ENCODE data around the gene NOS3. TPM values are rescaled to one million over a fixed set of nuclear protein-coding genes. Genes with fewer than 3 reads are reported as not detected.

The NOS3 gene
- total RNA-seq, 4 donors from 2014 or later: 1.4 to 10.8 (median 4.2) TPM

DNA sequence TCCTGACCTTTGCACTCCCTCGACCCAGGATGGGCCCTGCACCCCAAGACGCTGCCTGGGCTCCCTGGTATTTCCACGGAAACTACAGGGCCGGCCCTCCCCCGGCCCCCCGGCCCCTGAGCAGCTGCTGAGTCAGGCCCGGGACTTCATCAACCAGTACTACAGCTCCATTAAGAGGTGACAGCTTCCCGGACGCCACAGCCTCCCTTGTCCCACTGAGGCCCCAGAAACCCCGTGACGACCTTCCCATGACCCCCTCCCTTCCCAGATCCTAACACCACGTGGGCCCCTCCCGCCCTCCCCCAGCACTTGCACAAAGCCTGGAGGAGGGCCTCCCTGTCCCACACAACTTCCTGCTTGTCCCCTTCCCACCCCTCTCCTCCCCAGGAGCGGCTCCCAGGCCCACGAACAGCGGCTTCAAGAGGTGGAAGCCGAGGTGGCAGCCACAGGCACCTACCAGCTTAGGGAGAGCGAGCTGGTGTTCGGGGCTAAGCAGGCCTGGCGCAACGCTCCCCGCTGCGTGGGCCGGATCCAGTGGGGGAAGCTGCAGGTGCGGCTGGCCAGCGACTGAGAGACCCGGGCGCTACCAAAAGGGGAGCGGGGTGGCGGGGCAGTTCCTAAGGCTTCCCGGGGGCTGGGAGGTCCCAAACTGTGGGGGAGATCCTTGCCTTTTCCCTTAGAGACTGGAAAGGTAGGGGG, 5.7 kb downstream of the NOS3 start:
- DNase-seq (no peak), ATAC-seq (no peak)
- TF ChIP-seq, protein P1, sequence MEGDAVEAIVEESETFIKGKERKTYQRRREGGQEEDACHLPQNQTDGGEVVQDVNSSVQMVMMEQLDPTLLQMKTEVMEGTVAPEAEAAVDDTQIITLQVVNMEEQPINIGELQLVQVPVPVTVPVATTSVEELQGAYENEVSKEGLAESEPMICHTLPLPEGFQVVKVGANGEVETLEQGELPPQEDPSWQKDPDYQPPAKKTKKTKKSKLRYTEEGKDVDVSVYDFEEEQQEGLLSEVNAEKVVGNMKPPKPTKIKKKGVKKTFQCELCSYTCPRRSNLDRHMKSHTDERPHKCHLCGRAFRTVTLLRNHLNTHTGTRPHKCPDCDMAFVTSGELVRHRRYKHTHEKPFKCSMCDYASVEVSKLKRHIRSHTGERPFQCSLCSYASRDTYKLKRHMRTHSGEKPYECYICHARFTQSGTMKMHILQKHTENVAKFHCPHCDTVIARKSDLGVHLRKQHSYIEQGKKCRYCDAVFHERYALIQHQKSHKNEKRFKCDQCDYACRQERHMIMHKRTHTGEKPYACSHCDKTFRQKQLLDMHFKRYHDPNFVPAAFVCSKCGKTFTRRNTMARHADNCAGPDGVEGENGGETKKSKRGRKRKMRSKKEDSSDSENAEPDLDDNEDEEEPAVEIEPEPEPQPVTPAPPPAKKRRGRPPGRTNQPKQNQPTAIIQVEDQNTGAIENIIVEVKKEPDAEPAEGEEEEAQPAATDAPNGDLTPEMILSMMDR (IDR thresholded peaks at IDR 0.05 in 4 of 5, conservative IDR thresholded peaks at IDR 0.05 in 1 of 5): no peak
- no peak for TF ChIP-seq POLR2A (IDR thresholded peaks at IDR 0.05)
- in situ Hi-C loops (cut with MboI; ENCODE audit: low sequenced_read_pairs in 4 of 4) (loop anchor here in 3 of 4 donors (25.0 kb wide), 1 partner anchor 209 kb away; no protein-coding TSS in a partner anchor), intact Hi-C loops (cut with DNase I; ENCODE audit: low total_unique reads) (no loop called here)
- Histone ChIP-seq H3K4me1 (no peaks in the 10 kb centered on the region), H3K36me3 (no peaks in the 10 kb centered on the region), H3K9me3 (no peaks in the 10 kb centered on the region), H3K27me3 (peaks cover 0 to 6% (median 0%) of the 10 kb centered on the region in 3 donors), H3K27ac (no peak overlapping the region), H3K4me3 (no peak overlapping the region)

DNA sequence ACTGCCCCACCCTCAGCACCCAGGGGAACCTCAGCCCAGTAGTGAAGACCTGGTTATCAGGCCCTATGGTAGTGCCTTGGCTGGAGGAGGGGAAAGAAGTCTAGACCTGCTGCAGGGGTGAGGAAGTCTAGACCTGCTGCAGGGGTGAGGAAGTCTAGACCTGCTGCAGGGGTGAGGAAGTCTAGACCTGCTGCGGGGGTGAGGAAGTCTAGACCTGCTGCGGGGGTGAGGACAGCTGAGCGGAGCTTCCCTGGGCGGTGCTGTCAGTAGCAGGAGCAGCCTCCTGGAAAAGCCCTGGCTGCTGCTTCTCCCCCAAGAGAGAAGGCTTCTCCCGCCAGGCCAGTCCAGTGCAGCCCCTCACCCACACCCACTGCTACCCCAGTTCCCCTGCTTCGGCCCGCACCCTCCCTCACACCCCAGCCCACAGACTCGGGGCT, 6.3 kb downstream of the NOS3 start:
- in situ Hi-C loops (cut with MboI; ENCODE audit: low sequenced_read_pairs in 4 of 4) (loop anchor here in 3 of 4 donors (25.0 kb wide), 1 partner anchor 210 kb away; no protein-coding TSS in a partner anchor), intact Hi-C loops (cut with DNase I; ENCODE audit: low total_unique reads) (no loop called here)
- no peaks in the 10 kb centered on the region for H3K36me3 ChIP-seq
- peaks cover 0 to 6% (median 0%) of the 10 kb centered on the region in 3 donors for H3K27me3 ChIP-seq
- TF ChIP-seq, protein P1 (IDR thresholded peaks at IDR 0.05 in 4 of 5, conservative IDR thresholded peaks at IDR 0.05 in 1 of 5): no peak
- no peak for TF ChIP-seq POLR2A (IDR thresholded peaks at IDR 0.05)
- DNase-seq: no peak
- H3K4me3 ChIP-seq: no peak overlapping the region
- H3K27ac ChIP-seq: no peak overlapping the region
- no peaks in the 10 kb centered on the region for H3K4me1 ChIP-seq
- ATAC-seq: no peak
- H3K9me3 ChIP-seq: no peaks in the 10 kb centered on the region

DNA sequence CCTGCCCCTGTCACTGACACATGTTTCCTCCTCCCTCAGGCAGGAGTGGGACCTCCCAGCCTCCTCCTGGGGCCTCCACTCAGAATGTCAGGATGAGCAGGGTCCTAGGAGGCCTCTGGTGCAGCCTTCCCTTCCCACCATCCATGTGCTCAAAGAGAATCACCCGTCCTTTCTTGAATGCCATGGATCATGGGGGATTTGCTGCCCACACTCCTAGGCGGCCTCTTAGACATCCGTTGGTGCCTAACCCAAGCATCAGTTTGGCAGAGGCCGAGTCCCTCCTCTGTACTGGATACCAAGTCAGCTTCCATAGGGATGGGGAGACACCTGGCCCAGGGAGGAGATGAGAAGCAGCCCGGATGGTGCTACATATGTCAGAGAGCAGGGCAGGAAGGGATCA, 7.0 kb downstream of the NOS3 start:
- DNase-seq (no peak), ATAC-seq (no peak)
- H3K36me3 ChIP-seq: no peaks in the 10 kb centered on the region
- no peak for TF ChIP-seq POLR2A (IDR thresholded peaks at IDR 0.05)
- TF ChIP-seq, protein P1 (IDR thresholded peaks at IDR 0.05 in 4 of 5, conservative IDR thresholded peaks at IDR 0.05 in 1 of 5): no peak
- H3K9me3 ChIP-seq: no peaks in the 10 kb centered on the region
- intact Hi-C loops (cut with DNase I; ENCODE audit: low total_unique reads) (no loop called here), in situ Hi-C loops (cut with MboI; ENCODE audit: low sequenced_read_pairs in 4 of 4) (loop anchor here in 3 of 4 donors (25.0 kb wide), 1 partner anchor 211 kb away; no protein-coding TSS in a partner anchor)
- H3K27ac ChIP-seq: no peak overlapping the region
- no peak overlapping the region for H3K4me3 ChIP-seq
- no peaks in the 10 kb centered on the region for H3K4me1 ChIP-seq
- peaks cover 0 to 6% (median 0%) of the 10 kb centered on the region in 3 donors for H3K27me3 ChIP-seq

DNA sequence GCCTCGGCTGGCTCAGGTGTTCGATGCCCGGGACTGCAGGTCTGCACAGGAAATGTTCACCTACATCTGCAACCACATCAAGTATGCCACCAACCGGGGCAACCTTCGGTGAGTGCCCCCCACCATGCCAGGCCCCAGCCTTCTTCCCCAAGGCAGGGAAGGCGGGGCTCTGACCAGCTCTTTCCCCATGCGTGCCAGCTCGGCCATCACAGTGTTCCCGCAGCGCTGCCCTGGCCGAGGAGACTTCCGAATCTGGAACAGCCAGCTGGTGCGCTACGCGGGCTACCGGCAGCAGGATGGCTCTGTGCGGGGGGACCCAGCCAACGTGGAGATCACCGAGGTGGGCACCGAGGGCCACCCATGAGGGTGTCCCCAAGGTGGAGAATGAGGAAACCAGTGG, 7.5 kb downstream of the NOS3 start:
- H3K4me1 ChIP-seq: no peaks in the 10 kb centered on the region
- peaks cover 0 to 6% (median 0%) of the 10 kb centered on the region in 3 donors for H3K27me3 ChIP-seq
- H3K4me3 ChIP-seq: no peak overlapping the region
- no peak for DNase-seq
- no peaks in the 10 kb centered on the region for H3K9me3 ChIP-seq
- intact Hi-C loops (cut with DNase I; ENCODE audit: low total_unique reads) (no loop called here), in situ Hi-C loops (cut with MboI; ENCODE audit: low sequenced_read_pairs in 4 of 4) (loop anchor here in 3 of 4 donors (25.0 kb wide), 1 partner anchor 211 kb away; no protein-coding TSS in a partner anchor)
- no peak for ATAC-seq
- TF ChIP-seq, protein P1 (IDR thresholded peaks at IDR 0.05 in 4 of 5, conservative IDR thresholded peaks at IDR 0.05 in 1 of 5): no peak
- no peak for TF ChIP-seq POLR2A (IDR thresholded peaks at IDR 0.05)
- no peaks in the 10 kb centered on the region for H3K36me3 ChIP-seq
- no peak overlapping the region for H3K27ac ChIP-seq
